A549 treated with CpdA at 1 μM for 4 hours (cell line): ENCODE data around the gene RAPGEF2. TPM values are rescaled to one million over a fixed set of nuclear protein-coding genes. Genes with fewer than 3 reads are reported as not detected.

Source experiments
- total RNA-seq: library from RNA; stranded (reverse); fragments of 200-300 nt; extraction: Qiagen RNA extraction; gene quantifications from 5 replicates; pipeline ENCODE4 v1.2.3, GENCODE V29; 2022; ENCODE audit warnings: low read depth

The RAPGEF2 gene
- 8.3 to 17.3 TPM (median 13.4 TPM) in 5 replicates for total RNA-seq

DNA sequence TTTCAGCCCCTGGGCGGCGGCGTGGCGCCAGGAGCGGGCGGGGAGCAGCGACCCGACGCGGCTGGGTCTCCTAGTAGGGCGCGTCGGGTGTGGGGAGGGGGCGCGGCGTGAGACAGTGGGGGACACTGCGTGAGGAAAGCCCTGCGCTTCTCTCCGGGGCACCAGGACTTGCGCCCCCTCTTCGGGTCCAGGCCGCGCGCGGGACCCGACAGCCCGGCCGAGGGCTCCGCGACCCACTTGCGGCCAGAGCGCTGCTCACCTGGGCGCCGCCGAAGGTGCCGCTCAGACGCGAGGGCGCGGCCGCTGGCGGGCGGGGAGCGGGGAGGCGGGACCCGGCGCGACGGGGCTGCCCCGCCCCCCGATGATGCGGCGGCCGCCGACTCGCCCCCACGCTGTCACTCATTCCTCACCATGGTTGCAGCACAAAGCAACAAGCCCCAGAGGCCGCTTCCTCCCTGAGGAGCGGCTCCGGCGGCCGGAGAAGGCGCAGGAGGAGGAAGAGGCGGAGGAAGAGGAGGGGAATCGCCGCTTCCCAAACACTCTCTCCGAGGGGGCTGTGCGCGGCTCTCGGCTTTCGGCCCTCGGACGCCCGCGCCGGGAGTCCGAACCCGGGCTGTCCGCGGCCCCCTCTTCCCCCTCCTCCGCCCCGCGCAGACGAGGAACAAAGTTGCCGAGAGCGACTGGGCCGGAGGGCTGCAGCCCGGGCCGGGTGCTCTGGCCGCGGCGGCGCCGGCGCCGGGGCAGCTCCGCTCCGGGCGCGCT, at the start of gene RAPGEF2:
Gene RAPGEF2, plus strand, starts transcription at position 458 of the 762 bp plus-strand sequence. CDS start 1,084 bp downstream, outside the sequence.

